ENCODE data around the gene HMGCS2.

Gene HMGCS2

DNA sequence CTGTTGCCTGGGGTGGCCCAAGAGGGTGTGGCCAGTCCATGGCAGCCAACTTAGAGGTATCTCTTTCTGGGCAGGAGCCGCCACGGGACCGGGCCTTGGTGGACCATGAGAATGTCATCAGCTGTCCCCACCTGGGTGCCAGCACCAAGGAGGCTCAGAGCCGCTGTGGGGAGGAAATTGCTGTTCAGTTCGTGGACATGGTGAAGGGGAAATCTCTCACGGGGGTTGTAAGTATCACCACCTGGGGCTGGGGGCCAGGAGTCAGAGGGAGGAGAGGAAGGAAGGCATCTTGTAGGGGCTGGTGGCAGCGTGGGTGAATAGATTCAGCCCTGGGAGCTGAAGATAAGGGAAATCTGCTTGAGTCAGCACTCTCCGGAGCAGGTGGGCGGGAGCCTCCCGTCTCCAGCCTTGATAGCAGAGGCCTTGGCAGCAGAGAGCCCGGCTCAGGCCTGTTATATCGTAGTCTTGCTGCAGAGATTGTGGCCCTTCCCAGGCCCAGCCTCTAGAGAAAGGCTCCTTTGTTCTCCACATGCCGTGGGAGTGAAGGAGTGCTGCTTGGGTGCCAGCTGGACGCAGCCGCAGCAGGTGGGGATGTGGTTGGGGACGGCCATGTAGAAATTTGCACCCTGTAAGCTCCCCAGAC lies 31.5 kb downstream of the HMGCS2 start:
- no peaks in the 10 kb centered on the region for H3K27me3 ChIP-seq (ENCODE audit: control insufficient read depth, insufficient read depth, low read length)
- H3K36me3 ChIP-seq (ENCODE audit: insufficient read depth, low read length), result peaks cover 14% of the 10 kb centered on the region

GRCh38 chr1:119736649-119737039 lies 32.1 kb downstream of the HMGCS2 start:
- Histone ChIP-seq H3K9me3 (replicated peaks; ENCODE audit: low read length) (no peaks in the 10 kb centered on the region), H3K36me3 (ENCODE audit: insufficient read depth, low read length) (peaks cover 14% of the 10 kb centered on the region), H3K4me1 (ENCODE audit: control insufficient read depth, insufficient read depth, low read length) (no peaks in the 10 kb centered on the region), H3K27me3 (ENCODE audit: control insufficient read depth, insufficient read depth, low read length) (no peaks in the 10 kb centered on the region), H3K9ac (ENCODE audit: low read depth, low read length) (no peak overlapping the region), H3K4me2 (ENCODE audit: low read length) (no peak overlapping the region), H3K4me3 (ENCODE audit: low read length) (no peak overlapping the region)

More for the DNA sequence above, 31.5 kb downstream of the HMGCS2 start:
- Histone ChIP-seq H3K4me1 (ENCODE audit: control insufficient read depth, insufficient read depth, low read length) (peaks cover 2% of the 10 kb centered on the region), H3K4me2 (ENCODE audit: low read length) (no peak overlapping the region), H3K9ac (ENCODE audit: low read depth, low read length) (no peak overlapping the region), H3K4me3 (ENCODE audit: low read length) (no peak overlapping the region), H3K9me3 (replicated peaks; ENCODE audit: low read length) (no peaks in the 10 kb centered on the region)

DNA sequence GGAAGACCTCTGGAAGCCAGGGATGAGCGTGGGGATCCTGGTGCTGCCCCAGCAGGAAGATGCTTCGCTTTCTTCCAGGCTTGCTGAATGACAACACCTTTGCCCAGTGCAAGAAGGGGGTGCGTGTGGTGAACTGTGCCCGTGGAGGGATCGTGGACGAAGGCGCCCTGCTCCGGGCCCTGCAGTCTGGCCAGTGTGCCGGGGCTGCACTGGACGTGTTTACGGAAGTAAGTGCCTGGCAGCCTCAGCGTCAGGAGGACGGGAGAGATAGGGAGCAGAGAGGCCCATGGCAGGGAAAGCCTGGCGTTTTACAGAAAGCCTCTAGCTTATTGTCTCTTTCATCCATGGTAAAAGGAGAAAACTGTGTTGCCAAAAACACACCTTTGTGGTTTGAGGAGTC lies 33.5 kb downstream of the HMGCS2 start:
- Histone ChIP-seq H3K9ac (ENCODE audit: low read depth, low read length) (no peak overlapping the region), H3K4me1 (ENCODE audit: control insufficient read depth, insufficient read depth, low read length) (no peaks in the 10 kb centered on the region), H3K36me3 (ENCODE audit: insufficient read depth, low read length) (peaks cover 14% of the 10 kb centered on the region), H3K27me3 (ENCODE audit: control insufficient read depth, insufficient read depth, low read length) (no peaks in the 10 kb centered on the region), H3K9me3 (replicated peaks; ENCODE audit: low read length) (no peaks in the 10 kb centered on the region), H3K4me2 (ENCODE audit: low read length) (no peak overlapping the region), H3K4me3 (ENCODE audit: low read length) (no peak overlapping the region)

GRCh38 chr1:119733754-119734153 lies 35.0 kb downstream of the HMGCS2 start:
- peaks cover 14% of the 10 kb centered on the region for H3K36me3 ChIP-seq (ENCODE audit: insufficient read depth, low read length)

DNA sequence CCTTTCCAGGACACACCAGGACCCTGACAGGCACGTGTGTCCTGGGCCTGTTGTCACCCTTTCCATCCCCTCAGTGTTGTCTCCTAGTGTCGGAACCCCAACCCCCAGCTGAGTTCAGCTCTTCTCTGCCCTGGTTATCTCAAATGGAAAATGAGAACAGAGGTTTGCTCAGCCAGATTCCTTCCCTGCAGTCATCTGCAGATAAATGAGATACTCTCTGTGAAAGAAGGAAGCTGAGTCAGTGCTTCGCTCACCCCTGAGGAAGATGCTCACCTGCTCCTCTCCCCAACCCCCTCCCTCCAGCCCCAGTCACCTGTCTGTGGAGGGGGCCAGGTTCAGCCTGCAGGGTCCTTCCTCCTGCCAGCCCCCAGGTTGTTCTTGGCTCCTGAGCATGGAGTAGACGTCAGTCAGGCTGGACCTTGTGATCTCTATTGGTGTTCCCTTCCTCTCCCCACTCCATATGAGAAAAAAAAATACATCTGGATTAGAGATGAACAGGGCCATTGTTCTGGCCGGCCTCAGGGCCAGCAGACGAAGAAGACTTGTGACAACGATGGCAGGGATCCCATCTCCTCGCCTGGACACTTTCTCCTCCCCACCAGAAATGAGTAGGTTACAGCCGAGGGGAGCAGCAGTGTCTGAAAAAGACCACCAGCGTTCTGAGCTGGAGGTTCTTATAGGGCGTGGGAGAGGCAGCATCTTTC lies 36.1 kb downstream of the HMGCS2 start:
- no peak overlapping the region for H3K4me2 ChIP-seq (ENCODE audit: low read length)
- no peak overlapping the region for H3K9ac ChIP-seq (ENCODE audit: low read depth, low read length)
- peaks cover 14% of the 10 kb centered on the region for H3K36me3 ChIP-seq (ENCODE audit: insufficient read depth, low read length)
- no peaks in the 10 kb centered on the region for H3K4me1 ChIP-seq (ENCODE audit: control insufficient read depth, insufficient read depth, low read length)
- H3K9me3 ChIP-seq (replicated peaks; ENCODE audit: low read length), result no peaks in the 10 kb centered on the region
- no peak overlapping the region for H3K4me3 ChIP-seq (ENCODE audit: low read length)
- no peaks in the 10 kb centered on the region for H3K27me3 ChIP-seq (ENCODE audit: control insufficient read depth, insufficient read depth, low read length)

More at GRCh38 chr1:119733754-119734153, 35.0 kb downstream of the HMGCS2 start:
- no peak overlapping the region for H3K4me3 ChIP-seq (ENCODE audit: low read length)
- H3K4me2 ChIP-seq (ENCODE audit: low read length), result no peak overlapping the region
- H3K9ac ChIP-seq (ENCODE audit: low read depth, low read length), result no peak overlapping the region
- no peaks in the 10 kb centered on the region for H3K9me3 ChIP-seq (replicated peaks; ENCODE audit: low read length)
- no peaks in the 10 kb centered on the region for H3K27me3 ChIP-seq (ENCODE audit: control insufficient read depth, insufficient read depth, low read length)
- H3K4me1 ChIP-seq (ENCODE audit: control insufficient read depth, insufficient read depth, low read length), result no peaks in the 10 kb centered on the region

GRCh38 chr1:119731741-119732430 lies 36.8 kb downstream of the HMGCS2 start:
- Histone ChIP-seq H3K9me3 (replicated peaks; ENCODE audit: low read length) (no peaks in the 10 kb centered on the region), H3K27me3 (ENCODE audit: control insufficient read depth, insufficient read depth, low read length) (no peaks in the 10 kb centered on the region), H3K4me3 (ENCODE audit: low read length) (no peak overlapping the region), H3K4me1 (ENCODE audit: control insufficient read depth, insufficient read depth, low read length) (no peaks in the 10 kb centered on the region), H3K9ac (ENCODE audit: low read depth, low read length) (no peak overlapping the region), H3K36me3 (ENCODE audit: insufficient read depth, low read length) (peaks cover 12% of the 10 kb centered on the region), H3K4me2 (ENCODE audit: low read length) (no peak overlapping the region)

GRCh38 chr1:119731060-119731459 lies 37.6 kb downstream of the HMGCS2 start:
- Histone ChIP-seq H3K27me3 (ENCODE audit: control insufficient read depth, insufficient read depth, low read length) (no peaks in the 10 kb centered on the region), H3K9ac (ENCODE audit: low read depth, low read length) (no peak overlapping the region), H3K4me1 (ENCODE audit: control insufficient read depth, insufficient read depth, low read length) (no peaks in the 10 kb centered on the region), H3K4me2 (ENCODE audit: low read length) (no peak overlapping the region), H3K4me3 (ENCODE audit: low read length) (no peak overlapping the region), H3K36me3 (ENCODE audit: insufficient read depth, low read length) (peaks cover 3% of the 10 kb centered on the region), H3K9me3 (replicated peaks; ENCODE audit: low read length) (no peaks in the 10 kb centered on the region)

DNA sequence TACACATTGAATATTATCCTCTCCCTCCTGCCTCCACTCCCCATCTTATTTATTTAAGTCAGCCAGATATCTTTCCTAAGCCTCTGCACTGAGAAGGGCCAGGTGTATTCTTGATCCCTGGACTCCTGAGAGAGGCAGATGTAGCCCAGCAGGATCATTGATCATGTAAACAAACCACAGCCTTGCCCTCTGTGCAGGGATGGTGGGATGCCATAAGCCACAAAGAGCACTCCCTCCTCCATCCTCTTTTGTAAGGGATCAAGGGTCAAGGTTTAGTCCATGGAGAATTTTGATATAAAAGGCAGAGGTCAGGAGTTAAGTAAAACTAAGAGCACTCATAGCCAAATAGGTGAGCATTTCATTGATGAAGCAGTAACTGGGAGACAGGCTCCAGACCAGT lies 39.7 kb downstream of the HMGCS2 start:
- Histone ChIP-seq H3K27me3 (ENCODE audit: control insufficient read depth, insufficient read depth, low read length) (no peaks in the 10 kb centered on the region), H3K36me3 (ENCODE audit: insufficient read depth, low read length) (no peaks in the 10 kb centered on the region), H3K4me3 (ENCODE audit: low read length) (no peak overlapping the region), H3K4me1 (ENCODE audit: control insufficient read depth, insufficient read depth, low read length) (no peaks in the 10 kb centered on the region), H3K9me3 (replicated peaks; ENCODE audit: low read length) (no peaks in the 10 kb centered on the region), H3K9ac (ENCODE audit: low read depth, low read length) (no peak overlapping the region), H3K4me2 (ENCODE audit: low read length) (no peak overlapping the region)

- Histone ChIP-seq H3K9me3 (replicated peaks; ENCODE audit: low read length) (no peaks in the 10 kb centered on the region), H3K4me2 (ENCODE audit: low read length) (no peak overlapping the region), H3K27me3 (ENCODE audit: control insufficient read depth, insufficient read depth, low read length) (no peaks in the 10 kb centered on the region), H3K4me3 (ENCODE audit: low read length) (no peak overlapping the region), H3K4me1 (ENCODE audit: control insufficient read depth, insufficient read depth, low read length) (no peaks in the 10 kb centered on the region), H3K36me3 (ENCODE audit: insufficient read depth, low read length) (peaks cover 6% of the 10 kb centered on the region), H3K9ac (ENCODE audit: low read depth, low read length) (no peak overlapping the region)
Observed at GRCh38 chr1:119727991-119728390, 40.7 kb downstream of the HMGCS2 start.

DNA sequence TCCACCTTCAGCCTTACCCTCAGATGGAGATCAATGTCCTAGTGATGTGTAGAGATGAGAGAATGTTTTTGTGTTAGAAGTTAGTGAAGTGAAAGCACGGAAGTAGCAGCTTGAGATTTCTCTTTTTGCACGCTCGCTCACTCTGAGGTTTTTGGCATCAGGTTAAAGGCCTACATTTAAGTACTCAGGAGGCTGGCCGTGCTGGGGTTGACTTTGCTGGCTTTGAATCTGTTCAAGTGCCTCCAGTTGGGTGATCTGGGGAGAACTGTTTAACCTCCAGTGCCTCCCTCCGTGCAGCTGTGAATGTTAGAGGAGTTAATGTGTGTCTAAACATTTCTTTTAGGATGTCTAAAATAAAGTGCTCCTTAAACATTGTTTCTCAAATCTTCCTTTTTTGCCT lies 43.1 kb downstream of the HMGCS2 start:
- Histone ChIP-seq H3K9ac (ENCODE audit: low read depth, low read length) (no peak overlapping the region), H3K36me3 (ENCODE audit: insufficient read depth, low read length) (peaks cover 10% of the 10 kb centered on the region), H3K27me3 (ENCODE audit: control insufficient read depth, insufficient read depth, low read length) (no peaks in the 10 kb centered on the region), H3K9me3 (replicated peaks; ENCODE audit: low read length) (no peaks in the 10 kb centered on the region), H3K4me2 (ENCODE audit: low read length) (no peak overlapping the region), H3K4me1 (ENCODE audit: control insufficient read depth, insufficient read depth, low read length) (no peaks in the 10 kb centered on the region), H3K4me3 (ENCODE audit: low read length) (no peak overlapping the region)

DNA sequence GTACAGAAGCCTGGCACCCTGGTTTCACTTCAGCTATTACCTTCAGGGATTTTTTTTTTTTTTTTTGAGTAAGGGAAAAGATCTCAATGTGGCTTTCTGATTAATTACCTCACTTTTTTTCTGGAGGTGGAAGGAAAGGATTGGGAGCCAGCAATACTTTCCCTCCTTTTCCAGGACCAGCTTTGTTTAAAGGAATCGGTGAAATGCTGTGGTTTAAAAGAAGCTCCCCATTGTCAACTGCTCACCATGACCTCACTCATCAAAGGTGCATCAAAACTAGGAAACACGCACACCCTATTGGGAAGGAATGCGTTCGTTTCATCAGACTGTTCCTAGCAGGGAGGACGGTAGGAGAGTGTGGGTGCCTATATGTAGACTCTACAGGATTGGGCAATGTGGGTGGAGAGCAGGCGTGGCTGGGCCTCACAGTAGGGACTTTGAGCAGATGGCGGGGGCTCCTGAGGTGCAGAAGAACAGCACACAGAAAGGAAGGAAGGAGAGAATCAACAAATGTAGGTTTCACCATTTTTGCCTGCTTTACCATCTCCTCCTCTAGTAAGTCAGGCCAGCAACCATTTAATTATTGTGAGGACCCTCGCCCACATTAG lies 44.0 kb downstream of the HMGCS2 start:
- Histone ChIP-seq H3K4me2 (ENCODE audit: low read length) (no peak overlapping the region), H3K27me3 (ENCODE audit: control insufficient read depth, insufficient read depth, low read length) (no peaks in the 10 kb centered on the region), H3K4me3 (ENCODE audit: low read length) (no peak overlapping the region), H3K9ac (ENCODE audit: low read depth, low read length) (no peak overlapping the region), H3K9me3 (replicated peaks; ENCODE audit: low read length) (no peaks in the 10 kb centered on the region), H3K4me1 (ENCODE audit: control insufficient read depth, insufficient read depth, low read length) (no peaks in the 10 kb centered on the region), H3K36me3 (ENCODE audit: insufficient read depth, low read length) (peaks cover 10% of the 10 kb centered on the region)

Data from skeletal muscle satellite cell (primary cell).